Cardiac fibroblast (primary cell): Measurements from ENCODE around the gene SEMA5B.
A peak's percentile ranks its signal among the peaks of the same experiment; 100 is the strongest.

Experiments
- DNase-seq, 2 donors: peaks; one replicate each; pipeline versions ENCODE4 v3.0.0 to v3.0.0-alpha.2; 2010; ENCODE audit warnings: low read depth in 2 of 2
- H3K4me3 ChIP-seq, 2 donors: replicated peaks in 1 of 2; 1 replicate in 1 of 2; 2 replicates in 1 of 2; pipeline ENCODE4 v1.5.1; 2011; ENCODE audit warnings: low read depth in 2 of 2, low read length in 2 of 2, mild to moderate bottlenecking in 2 of 2, moderate library complexity in 1 of 2
- CTCF ChIP-seq: IDR thresholded peaks from one replicate; pipeline ENCODE4 v1.5.1; 2011; ENCODE audit warnings: low read depth, mild to moderate bottlenecking, low read length, inconsistent platforms

Gene SEMA5B

GRCh38 chr3:123028233-123028828, 768 bp upstream of the SEMA5B start:
- DNase-seq, result peak; percentile 80 to 86

GRCh38 chr3:123026565-123027291, 835 bp downstream of the SEMA5B start:
- DNase-seq, result no peak

More at GRCh38 chr3:123028233-123028828, 768 bp upstream of the SEMA5B start:
- TF ChIP-seq CTCF, result peak; percentile 53
- H3K4me3 ChIP-seq, result peak overlapping the region; percentile 36 to 44

GRCh38 chr3:123025642-123026521, 1.7 kb downstream of the SEMA5B start:
- H3K4me3 ChIP-seq, result peak overlapping the region in 1 of 2 donors; percentile 26
- no peak for TF ChIP-seq CTCF
- DNase-seq, result peak in 1 of 2 donors; percentile 18

More at GRCh38 chr3:123026565-123027291, 835 bp downstream of the SEMA5B start:
- TF ChIP-seq CTCF, result no peak
- H3K4me3 ChIP-seq, result peak overlapping the region; percentile 26 to 44

- no peak overlapping the region for H3K4me3 ChIP-seq
- no peak for DNase-seq
- no peak for TF ChIP-seq CTCF
Observed at GRCh38 chr3:123024056-123024455, 3.5 kb downstream of the SEMA5B start.

- DNase-seq, result no peak
- H3K4me3 ChIP-seq, result no peak overlapping the region
- no peak for TF ChIP-seq CTCF
Observed at GRCh38 chr3:123021996-123022510, 5.5 kb downstream of the SEMA5B start.

GRCh38 chr3:123021388-123021787, 6.2 kb downstream of the SEMA5B start:
- TF ChIP-seq CTCF, result no peak
- no peak for DNase-seq
- no peak overlapping the region for H3K4me3 ChIP-seq
